GM19438 (cell line): Measurements from ENCODE around the gene INO80.

Experiments used
- ATAC-seq: cut with Tn5 transposase; IDR thresholded peaks from one replicate; pipeline ENCODE4 v1.9.1; 2021; ENCODE audit warnings: low read depth; ENCODE audit not compliant: unreplicated experiment

The INO80 gene

DNA sequence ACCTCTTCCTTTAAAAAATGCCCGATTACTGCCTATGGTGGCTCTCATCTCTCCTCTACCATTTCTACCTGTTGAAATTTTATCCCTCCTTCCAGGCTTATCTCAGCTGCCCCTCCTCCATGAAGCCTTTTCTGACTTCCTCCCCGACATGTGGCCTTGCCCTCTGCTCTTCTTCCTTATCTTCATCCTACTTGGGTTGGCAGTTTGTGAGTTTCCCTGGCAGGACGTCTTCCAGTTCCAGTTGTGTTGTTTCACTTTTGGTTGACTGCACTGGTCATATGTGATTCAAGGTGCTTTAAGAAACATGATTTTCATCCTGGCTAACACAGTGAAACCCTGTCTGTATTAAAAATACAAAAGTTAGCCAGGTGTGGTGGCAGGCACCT is 182.6 kb downstream of the INO80 start:
- no peak for ATAC-seq

DNA sequence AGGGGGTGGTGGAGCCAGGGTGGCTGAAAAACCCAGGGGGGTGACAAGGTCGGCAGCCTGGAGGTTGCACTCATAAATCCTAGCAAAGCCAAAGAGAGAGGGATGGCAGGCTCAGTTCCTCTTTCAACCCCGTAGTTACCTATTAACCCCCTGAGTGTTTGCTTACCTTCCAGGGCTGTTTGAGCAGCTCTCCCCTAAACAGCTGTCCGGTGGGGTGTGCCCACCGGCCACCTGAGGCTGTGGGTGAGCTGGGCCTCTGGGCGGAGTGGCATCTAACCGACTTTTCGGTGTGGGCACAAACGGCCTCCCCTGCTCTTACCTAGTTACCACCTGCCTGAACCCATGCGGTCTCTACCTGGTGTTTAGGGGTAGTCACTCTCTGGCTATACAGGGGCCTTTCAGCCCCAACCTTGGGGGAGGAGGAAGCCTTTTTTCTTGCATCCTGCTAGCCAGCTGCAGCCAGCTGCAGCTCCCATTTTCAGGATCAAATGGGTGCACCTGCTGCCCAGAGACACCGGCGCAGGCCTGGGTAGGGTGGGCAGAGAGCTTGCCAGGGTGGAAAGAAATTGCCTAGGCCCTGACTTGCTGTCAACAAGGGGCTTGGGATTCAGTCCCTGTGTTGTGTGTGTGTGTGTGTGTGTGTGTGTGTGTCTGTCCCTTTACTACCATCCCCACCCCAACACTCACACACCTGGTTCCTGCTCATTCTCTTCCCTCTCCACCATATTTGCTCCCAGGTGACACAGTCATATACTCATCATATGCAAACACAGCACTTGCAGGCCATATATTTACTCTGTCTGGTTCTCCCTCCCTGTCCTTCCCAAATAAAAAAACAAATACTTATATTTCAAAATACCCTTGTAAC is 183.2 kb downstream of the INO80 start:
- no peak for ATAC-seq

DNA sequence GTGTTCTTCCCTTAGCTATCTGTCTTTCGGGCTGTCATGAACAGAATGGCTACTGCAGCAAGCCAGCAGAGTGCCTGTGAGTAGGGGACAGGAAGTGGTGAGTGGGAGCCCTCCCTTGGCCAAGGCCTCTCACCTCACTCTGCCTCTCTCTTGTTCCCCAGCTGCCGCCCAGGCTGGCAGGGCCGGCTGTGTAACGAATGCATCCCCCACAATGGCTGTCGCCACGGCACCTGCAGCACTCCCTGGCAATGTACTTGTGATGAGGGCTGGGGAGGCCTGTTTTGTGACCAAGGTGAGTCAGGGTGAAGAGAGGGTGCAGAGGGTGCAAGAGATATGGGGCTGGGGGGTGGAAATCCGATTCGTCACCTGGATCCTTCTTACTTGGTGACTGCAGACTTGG is 183.9 kb downstream of the INO80 start:
- no peak for ATAC-seq

DNA sequence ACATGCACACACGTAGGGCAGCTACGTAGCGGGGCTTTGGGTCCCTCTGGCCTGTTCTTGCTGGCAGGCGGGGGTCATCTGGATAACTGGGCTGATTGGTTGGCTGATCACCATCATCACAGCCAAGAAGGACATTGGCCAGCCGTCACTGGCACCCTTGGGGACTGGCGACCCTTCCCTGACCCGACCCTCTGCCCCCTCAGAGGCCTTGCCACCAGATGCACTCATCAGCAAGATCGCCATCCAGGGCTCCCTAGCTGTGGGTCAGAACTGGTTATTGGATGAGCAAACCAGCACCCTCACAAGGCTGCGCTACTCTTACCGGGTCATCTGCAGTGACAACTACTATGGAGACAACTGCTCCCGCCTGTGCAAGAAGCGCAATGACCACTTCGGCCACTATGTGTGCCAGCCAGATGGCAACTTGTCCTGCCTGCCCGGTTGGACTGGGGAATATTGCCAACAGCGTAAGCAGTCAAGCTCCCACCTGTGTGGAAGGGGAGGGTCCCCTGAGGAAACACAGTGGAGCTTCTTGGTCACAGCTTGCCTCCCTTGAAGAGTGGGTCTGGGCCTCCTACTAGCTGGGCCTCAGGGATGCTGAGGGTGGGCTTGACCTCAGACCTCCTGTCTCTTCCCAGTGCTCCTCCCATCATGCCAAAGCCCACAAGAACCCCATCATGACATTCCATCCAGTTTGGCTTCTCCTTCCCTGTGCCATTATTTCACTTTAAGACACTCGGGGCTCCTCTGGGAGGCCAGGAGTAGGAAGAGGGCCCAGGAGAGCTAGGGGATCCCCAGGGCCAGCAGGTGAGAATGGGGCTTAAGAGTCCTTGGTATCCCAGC is 184.6 kb downstream of the INO80 start:
- no peak for ATAC-seq

DNA sequence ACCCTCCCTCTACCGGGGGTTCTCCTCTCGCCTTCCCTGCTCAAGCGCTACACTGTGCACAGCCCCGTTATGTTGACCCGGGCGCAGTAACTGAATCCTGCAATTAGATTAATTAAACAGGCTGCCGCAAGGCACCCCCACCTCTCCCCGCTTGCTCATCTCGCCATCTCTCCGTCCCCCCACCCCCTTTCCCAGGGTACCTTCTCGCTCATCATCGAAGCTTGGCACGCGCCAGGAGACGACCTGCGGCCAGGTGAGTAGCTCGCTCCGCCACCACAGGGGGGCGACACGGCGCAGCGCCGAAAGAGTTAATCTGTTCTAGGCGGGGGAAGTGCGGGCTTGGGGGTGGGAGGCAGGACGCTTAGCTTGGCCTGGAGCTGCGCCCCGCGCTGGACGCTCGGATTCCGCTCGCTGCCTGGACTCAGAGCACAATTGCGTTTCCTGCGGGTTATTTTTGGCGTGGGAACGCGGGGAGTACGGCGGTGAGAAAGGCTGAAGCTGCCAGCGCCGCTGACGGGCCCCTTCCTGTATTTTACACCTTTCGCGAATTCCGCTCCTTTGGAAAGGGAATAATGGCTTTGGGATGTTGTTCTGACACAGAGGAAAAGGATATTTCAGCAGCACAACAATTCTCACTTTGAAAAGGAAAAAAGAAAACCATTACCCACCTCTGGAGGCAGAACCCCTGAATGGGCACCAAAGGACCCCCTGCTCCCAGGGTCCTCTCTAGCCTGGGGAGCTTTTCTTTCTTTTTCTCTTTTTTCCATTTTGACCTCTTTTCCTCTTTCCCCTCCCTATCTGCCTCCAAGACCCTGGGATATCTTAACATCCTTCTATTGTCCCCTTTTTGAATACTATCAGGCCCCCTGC is 185.4 kb downstream of the INO80 start:
- ATAC-seq, result no peak

DNA sequence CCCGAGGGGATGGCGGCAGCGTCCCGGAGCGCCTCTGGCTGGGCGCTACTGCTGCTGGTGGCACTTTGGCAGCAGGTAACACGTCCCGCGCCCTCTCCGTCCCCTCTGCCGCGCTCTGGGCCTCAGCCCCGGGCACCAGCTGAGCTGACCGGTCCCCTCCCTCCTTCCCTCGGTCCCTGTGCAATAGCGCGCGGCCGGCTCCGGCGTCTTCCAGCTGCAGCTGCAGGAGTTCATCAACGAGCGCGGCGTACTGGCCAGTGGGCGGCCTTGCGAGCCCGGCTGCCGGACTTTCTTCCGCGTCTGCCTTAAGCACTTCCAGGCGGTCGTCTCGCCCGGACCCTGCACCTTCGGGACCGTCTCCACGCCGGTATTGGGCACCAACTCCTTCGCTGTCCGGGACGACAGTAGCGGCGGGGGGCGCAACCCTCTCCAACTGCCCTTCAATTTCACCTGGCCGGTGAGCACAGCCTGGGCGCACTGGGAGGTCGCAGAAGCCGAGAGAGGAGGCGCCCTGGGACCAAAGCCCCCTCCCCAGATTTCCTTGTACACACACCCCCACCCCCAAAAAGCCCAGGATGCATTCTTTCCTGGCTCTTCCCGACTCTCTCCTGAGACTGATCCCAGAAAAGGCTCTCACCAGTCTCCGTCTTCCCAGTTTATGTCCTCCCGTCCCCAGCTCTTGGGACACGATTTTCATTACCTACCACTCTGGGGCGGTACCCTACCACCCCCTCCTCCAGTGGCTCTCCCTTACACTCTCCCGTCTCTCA is 186.2 kb downstream of the INO80 start:
- ATAC-seq, result no peak
